GM12865 (cell line): ENCODE measurements around the gene ATAD5.

Experiments used
- DNase-seq: peaks from one replicate; pipeline ENCODE4 v3.0.0; 2010; ENCODE audit warnings: low read depth
- H3K4me3 ChIP-seq: 2 replicates; pipeline ENCODE4 v1.5.1; 2011; ENCODE audit warnings: mild to moderate bottlenecking, low read depth, low read length, control low read depth
- TF ChIP-seq, protein P1 (sequence below): IDR thresholded peaks from 2 replicates; pipeline ENCODE4 v1.5.1; 2011; ENCODE audit warnings: low read length, control low read depth, low read depth, inconsistent platforms; ENCODE audit not compliant: insufficient read depth; ENCODE audit errors: missing control alignments

The ATAD5 gene

DNA sequence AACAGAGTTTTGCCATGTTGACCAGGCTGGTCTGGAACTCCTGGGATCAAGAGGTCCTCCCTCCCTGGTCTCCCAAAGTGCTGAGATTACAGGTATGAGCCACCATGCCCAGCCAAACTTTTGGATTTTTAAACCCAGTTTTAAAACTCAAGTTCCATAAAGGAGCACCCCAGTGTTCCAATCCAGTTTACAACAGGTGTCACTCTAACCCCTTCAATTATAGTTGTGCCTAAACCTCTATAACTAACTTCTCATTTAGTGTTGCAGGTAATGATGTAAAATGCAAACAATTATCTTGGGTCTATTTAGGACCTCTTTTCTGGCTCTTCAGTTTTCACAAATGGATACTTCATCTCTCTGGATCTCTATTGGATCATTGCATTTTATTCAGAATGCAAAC lies 82.2 kb downstream of the ATAD5 start:
- TF ChIP-seq, protein P1, sequence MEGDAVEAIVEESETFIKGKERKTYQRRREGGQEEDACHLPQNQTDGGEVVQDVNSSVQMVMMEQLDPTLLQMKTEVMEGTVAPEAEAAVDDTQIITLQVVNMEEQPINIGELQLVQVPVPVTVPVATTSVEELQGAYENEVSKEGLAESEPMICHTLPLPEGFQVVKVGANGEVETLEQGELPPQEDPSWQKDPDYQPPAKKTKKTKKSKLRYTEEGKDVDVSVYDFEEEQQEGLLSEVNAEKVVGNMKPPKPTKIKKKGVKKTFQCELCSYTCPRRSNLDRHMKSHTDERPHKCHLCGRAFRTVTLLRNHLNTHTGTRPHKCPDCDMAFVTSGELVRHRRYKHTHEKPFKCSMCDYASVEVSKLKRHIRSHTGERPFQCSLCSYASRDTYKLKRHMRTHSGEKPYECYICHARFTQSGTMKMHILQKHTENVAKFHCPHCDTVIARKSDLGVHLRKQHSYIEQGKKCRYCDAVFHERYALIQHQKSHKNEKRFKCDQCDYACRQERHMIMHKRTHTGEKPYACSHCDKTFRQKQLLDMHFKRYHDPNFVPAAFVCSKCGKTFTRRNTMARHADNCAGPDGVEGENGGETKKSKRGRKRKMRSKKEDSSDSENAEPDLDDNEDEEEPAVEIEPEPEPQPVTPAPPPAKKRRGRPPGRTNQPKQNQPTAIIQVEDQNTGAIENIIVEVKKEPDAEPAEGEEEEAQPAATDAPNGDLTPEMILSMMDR = no peak
- no peak for DNase-seq
- no peak overlapping the region for H3K4me3 ChIP-seq

DNA sequence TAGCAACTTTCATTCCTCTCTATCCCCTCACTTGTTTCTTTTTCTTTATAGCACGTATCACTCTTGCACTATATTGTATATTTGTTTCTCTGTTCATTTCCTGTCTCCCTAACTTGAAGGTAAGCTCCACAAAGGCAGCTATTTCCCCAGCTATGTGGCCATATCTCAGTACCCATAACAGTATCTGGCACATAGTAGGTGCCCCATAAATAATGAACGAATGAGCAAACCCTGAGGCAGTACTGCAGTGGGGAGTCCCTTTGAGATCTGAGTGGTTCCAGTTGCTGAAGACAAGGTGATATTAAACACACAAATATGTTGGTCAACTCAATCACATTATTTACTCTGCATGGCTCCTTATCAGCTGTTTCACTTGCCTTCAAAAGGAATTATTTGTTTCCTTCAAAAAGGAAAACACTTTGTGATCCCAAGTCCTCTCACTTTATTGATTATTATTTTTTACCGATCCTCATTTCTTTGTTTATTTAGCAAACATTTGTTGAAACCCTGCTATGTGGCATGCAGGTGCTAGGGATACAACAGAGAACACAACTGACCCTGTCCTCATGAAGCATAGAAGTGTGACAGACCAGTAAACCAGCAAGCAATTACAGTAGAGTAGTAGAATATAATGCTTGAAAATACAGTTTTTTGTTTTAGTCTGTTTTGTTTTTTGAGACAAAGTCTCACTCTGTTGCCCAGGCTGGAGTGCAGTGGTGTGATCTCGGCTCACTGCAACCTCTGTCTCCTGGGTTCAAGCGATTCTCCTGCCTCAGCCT lies 84.3 kb downstream of the ATAD5 start:
- DNase-seq = no peak
- TF ChIP-seq, protein P1 = no peak
- no peak overlapping the region for H3K4me3 ChIP-seq

DNA sequence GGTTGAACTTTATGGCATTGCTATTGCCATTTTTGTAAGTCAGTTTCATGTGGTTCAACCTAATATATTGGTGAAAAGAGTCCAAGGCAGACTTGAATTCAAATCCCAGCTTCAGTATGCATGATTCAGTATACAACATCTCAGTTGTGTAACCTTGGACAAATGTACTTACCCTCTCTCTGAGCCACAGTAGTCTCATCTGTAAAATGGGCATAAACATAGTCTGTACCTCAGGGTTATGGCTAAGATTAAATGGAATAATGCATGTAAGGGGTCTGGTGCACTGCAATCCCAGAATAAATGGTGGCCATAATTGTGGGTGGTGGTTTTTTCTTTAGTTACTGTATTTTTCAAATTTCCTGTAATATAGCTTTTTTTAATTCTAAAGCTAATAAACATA lies 85.3 kb downstream of the ATAD5 start:
- TF ChIP-seq, protein P1 = no peak
- no peak for DNase-seq
- H3K4me3 ChIP-seq = no peak overlapping the region

DNA sequence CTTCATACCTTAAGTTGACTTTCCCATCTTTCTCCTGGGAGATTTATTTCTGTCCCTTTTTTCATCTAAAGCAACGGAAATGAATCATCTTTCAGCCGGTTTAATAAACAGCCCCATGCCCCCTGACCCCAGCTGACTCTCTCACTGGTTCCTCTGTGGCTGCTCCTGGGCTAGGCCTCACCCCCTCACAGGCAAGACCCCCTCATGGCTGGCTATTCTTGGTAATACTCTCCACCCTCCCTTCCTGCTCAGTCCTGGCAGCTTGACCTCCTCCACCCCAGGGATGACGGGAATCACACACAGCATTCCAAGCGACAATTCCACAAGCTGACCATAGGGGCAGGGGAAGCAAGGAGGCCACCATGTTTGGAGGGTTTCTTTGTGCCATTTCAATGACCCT lies 88.5 kb downstream of the ATAD5 start:
- TF ChIP-seq, protein P1 = no peak

DNA sequence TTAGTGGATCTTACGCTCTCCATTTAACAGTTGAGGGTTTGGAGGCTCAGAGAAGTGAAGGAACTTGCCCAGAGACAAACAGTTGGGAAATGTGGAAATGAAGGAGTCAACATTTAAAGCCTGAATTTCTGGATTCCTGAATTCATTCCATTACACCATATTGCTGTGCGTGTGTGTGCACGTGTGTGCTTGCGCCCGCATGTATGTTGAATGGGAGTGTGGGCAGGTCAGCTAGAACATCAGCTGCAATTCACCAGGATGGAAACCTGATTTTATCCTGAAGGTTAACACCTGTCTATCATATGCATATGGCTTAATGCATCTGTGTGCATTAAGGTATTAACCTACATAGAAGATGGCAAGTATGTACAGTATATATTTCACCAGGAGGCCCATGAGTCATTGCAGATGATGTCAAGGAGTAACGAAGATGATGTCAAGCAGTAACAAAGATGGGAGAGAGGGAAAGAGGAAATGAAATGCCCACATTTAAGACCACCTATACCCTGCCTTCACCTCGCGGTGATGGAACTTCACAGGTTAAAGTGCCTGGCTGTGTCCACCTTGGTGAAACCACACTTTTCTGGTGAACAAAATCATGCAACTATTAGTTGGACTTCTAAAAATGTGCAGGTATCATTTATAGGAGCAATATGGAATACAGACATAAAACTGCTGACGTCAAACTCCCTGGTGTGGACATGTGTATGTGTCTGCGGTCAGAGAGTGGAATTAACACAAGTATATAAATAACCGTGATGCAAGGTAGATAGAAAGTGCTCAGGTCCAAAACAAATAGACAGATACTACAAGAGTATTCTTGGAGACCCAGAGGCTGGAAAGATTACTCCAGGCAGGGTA lies 89.1 kb downstream of the ATAD5 start:
- no peak overlapping the region for H3K4me3 ChIP-seq
- DNase-seq = no peak
- TF ChIP-seq, protein P1 = no peak

More for the DNA sequence above, 88.5 kb downstream of the ATAD5 start:
- no peak overlapping the region for H3K4me3 ChIP-seq
- no peak for DNase-seq

DNA sequence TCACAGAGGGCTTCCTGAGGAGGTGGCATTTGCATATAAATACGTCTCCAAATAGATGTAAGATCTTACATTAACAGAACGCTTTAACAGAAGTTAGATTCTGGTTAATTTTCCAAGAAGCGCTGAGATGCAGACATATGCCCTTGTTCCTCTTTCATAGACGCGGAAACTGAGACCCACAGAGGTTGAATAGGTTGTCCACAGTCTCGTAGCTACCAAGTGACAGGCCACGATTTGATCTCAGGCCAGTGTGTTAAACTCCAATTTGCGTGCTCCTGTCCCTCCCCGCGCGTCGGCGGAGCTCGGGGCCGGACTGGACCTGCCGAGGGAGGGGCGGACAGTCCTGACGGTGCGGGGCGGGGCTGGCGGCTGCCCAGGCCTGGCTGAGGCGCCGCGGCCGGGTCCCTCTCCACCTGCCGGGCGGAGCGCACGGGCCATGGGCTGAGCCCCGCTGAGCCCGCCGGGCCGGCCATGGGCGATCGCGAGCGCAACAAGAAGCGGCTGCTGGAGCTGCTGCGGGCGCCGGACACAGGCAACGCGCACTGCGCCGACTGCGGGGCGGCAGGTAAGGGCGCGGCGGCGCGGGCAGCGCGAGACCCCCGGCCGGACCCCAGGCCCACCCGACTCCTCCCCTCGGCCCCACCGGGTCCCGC lies 89.9 kb downstream of the ATAD5 start, which contains the start of gene ADAP2:
ADAP2 (plus strand) TSS at position 402 of the 653 bp plus-strand sequence; CDS start at position 472, 70 bp downstream.
- DNase-seq = peak; percentile 36
- TF ChIP-seq, protein P1 = no peak
- H3K4me3 ChIP-seq = peak within 1 kb of the TSS; percentile 19
